H1 (cell line): Measurements from ENCODE around the gene CPED1.

Source experiments
- BRCA1 ChIP-seq: IDR thresholded peaks from 2 replicates; pipeline ENCODE4 v1.6.1; 2012; ENCODE audit warnings: low read depth, low read length, improper control_type of control experiment
- SP4 ChIP-seq: IDR thresholded peaks from 2 replicates; pipeline ENCODE4 v1.6.1; 2012; ENCODE audit warnings: low read length, inconsistent platforms

- TF ChIP-seq SP4 (no peak), BRCA1 (no peak)
Observed at GRCh38 chr7:121334875-121335648, 346.6 kb downstream of the CPED1 start.
